ENCODE data around the gene ENTPD3. TPM values are rescaled to one million over a fixed set of nuclear protein-coding genes. Genes with fewer than 3 reads are reported as not detected.

Gene ENTPD3
- total RNA-seq, 1 donor from 2014 or later, result 1.7 TPM

DNA sequence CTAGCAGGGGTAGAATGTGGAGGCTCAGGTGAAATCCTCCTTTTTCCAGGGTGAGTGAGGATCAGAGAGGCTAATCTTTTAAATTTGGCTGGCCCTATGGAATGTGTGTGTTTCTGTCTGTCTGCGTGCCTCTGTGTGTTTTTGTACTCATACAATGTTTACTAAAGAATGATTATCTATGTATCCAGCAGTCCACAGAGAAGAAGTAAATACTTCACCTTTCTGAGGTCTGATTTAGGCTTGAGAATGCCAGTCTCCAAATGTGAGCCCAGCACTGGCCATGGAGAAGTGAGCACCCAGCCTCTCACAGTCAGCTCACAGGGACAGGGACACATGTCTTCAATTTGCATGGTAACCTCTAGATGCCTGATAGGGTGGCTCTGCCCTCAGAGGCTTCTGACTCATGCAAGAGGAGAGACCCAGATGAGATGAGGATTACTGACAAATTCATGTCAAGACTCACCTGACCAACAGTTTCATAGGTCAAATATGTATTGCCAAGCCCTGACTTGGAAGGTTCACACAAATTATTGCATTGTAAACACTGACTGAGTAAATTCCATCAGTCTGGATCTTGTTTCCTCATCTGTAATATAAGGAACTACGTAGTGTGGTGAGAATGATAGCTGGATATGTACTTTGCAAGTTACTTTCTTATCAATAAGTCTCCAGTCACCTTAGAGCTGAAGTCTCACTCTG is 31.0 kb downstream of the ENTPD3 start:
- no peaks in the 10 kb centered on the region for H3K27me3 Mint-ChIP-seq (ENCODE audit: unreplicated experiment)
- TF ChIP-seq, protein P1, sequence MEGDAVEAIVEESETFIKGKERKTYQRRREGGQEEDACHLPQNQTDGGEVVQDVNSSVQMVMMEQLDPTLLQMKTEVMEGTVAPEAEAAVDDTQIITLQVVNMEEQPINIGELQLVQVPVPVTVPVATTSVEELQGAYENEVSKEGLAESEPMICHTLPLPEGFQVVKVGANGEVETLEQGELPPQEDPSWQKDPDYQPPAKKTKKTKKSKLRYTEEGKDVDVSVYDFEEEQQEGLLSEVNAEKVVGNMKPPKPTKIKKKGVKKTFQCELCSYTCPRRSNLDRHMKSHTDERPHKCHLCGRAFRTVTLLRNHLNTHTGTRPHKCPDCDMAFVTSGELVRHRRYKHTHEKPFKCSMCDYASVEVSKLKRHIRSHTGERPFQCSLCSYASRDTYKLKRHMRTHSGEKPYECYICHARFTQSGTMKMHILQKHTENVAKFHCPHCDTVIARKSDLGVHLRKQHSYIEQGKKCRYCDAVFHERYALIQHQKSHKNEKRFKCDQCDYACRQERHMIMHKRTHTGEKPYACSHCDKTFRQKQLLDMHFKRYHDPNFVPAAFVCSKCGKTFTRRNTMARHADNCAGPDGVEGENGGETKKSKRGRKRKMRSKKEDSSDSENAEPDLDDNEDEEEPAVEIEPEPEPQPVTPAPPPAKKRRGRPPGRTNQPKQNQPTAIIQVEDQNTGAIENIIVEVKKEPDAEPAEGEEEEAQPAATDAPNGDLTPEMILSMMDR (IDR thresholded peaks at IDR 0.05; ENCODE audit: partially characterized antibody, unreplicated experiment), result no peak

GRCh38 chr3:40422861-40423260 is 35.9 kb downstream of the ENTPD3 start:
- H3K27me3 Mint-ChIP-seq (ENCODE audit: unreplicated experiment), result no peaks in the 10 kb centered on the region

More for the DNA sequence above, 31.0 kb downstream of the ENTPD3 start:
- peaks cover 4% of the 10 kb centered on the region for H3K36me3 Mint-ChIP-seq (ENCODE audit: unreplicated experiment)
- H3K27ac Mint-ChIP-seq (ENCODE audit: unreplicated experiment), result no peak overlapping the region
- H3K9me3 Mint-ChIP-seq (ENCODE audit: unreplicated experiment), result no peaks in the 10 kb centered on the region
- peaks cover 6% of the 10 kb centered on the region for H3K4me1 Mint-ChIP-seq (ENCODE audit: low read depth, unreplicated experiment)
- no peak overlapping the region for H3K4me3 Mint-ChIP-seq (ENCODE audit: unreplicated experiment)
- no peak for DNase-seq

DNA sequence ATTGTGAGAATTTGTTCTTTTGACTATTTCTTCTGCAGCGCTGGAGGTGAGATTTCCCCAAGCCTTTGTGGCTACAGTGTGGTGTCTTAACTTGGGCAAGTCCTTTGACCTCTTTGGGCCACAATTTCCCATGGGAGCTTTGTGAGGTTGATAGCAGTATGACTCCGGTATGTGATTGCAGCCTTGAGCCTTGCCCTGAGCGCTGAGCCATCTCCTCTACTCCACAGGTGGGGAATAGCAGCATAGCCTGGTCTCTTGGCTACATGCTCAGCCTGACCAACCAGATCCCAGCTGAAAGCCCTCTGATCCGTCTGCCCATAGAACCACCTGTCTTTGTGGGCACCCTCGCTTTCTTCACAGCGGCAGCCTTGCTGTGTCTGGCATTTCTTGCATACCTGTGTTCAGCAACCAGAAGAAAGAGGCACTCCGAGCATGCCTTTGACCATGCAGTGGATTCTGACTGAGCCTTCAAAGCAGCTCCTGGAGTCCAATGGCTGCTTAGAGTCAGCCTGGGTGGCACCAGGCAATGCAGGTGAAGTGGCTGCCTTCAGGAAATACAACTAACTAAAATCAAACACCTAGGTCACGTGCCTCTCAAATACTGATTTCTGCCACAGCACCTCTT is 40.2 kb downstream of the ENTPD3 start:
- DNase-seq, result no peak
- H3K4me3 Mint-ChIP-seq (ENCODE audit: unreplicated experiment), result no peak overlapping the region
- no peak overlapping the region for H3K27ac Mint-ChIP-seq (ENCODE audit: unreplicated experiment)
- no peaks in the 10 kb centered on the region for H3K36me3 Mint-ChIP-seq (ENCODE audit: unreplicated experiment)
- H3K9me3 Mint-ChIP-seq (ENCODE audit: unreplicated experiment), result no peaks in the 10 kb centered on the region
- TF ChIP-seq, protein P1 (IDR thresholded peaks at IDR 0.05; ENCODE audit: partially characterized antibody, unreplicated experiment), result no peak
- H3K4me1 Mint-ChIP-seq (ENCODE audit: low read depth, unreplicated experiment), result no peaks in the 10 kb centered on the region
- H3K27me3 Mint-ChIP-seq (ENCODE audit: unreplicated experiment), result no peaks in the 10 kb centered on the region

More at GRCh38 chr3:40422861-40423260, 35.9 kb downstream of the ENTPD3 start:
- DNase-seq, result no peak
- TF ChIP-seq, protein P1 (IDR thresholded peaks at IDR 0.05; ENCODE audit: partially characterized antibody, unreplicated experiment), result no peak
- Mint-ChIP-seq H3K4me1 (ENCODE audit: low read depth, unreplicated experiment) (no peaks in the 10 kb centered on the region), H3K36me3 (ENCODE audit: unreplicated experiment) (no peaks in the 10 kb centered on the region), H3K4me3 (ENCODE audit: unreplicated experiment) (no peak overlapping the region), H3K9me3 (ENCODE audit: unreplicated experiment) (no peaks in the 10 kb centered on the region), H3K27ac (ENCODE audit: unreplicated experiment) (no peak overlapping the region)

DNA sequence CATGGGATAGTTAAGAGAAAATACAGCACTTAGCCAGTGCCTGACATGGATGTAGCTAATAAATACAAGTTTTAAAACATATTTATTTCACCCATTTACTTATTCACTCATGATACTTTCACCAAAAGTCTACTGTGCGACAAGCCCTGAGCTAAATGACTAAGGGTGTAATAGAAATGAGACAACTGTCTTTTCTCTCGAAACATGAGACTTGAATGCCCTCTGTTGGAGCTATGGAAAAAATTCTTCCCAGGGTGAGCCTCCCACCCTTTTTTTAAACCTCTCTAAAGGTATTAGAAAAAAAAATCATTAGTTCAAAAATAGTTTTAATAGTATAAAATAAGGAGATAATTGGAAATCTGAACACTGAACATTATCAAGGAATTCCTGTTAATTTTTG is 45.8 kb downstream of the ENTPD3 start:
- Mint-ChIP-seq H3K36me3 (ENCODE audit: unreplicated experiment) (no peaks in the 10 kb centered on the region), H3K4me1 (ENCODE audit: low read depth, unreplicated experiment) (peaks cover 3% of the 10 kb centered on the region), H3K27me3 (ENCODE audit: unreplicated experiment) (no peaks in the 10 kb centered on the region), H3K27ac (ENCODE audit: unreplicated experiment) (no peak overlapping the region), H3K4me3 (ENCODE audit: unreplicated experiment) (no peak overlapping the region), H3K9me3 (ENCODE audit: unreplicated experiment) (no peaks in the 10 kb centered on the region)
- no peak for DNase-seq
- TF ChIP-seq, protein P1 (IDR thresholded peaks at IDR 0.05; ENCODE audit: partially characterized antibody, unreplicated experiment), result no peak

- no peak overlapping the region for H3K4me3 Mint-ChIP-seq (ENCODE audit: unreplicated experiment)
- TF ChIP-seq, protein P1 (IDR thresholded peaks at IDR 0.05; ENCODE audit: partially characterized antibody, unreplicated experiment), result no peak
- DNase-seq, result no peak
- H3K4me1 Mint-ChIP-seq (ENCODE audit: low read depth, unreplicated experiment), result no peaks in the 10 kb centered on the region
- peaks cover 1% of the 10 kb centered on the region for H3K9me3 Mint-ChIP-seq (ENCODE audit: unreplicated experiment)
- no peaks in the 10 kb centered on the region for H3K36me3 Mint-ChIP-seq (ENCODE audit: unreplicated experiment)
- no peak overlapping the region for H3K27ac Mint-ChIP-seq (ENCODE audit: unreplicated experiment)
- H3K27me3 Mint-ChIP-seq (ENCODE audit: unreplicated experiment), result no peaks in the 10 kb centered on the region
Observed at GRCh38 chr3:40437889-40438288, 50.9 kb downstream of the ENTPD3 start.

Data from glutamatergic neuron (in vitro differentiated cells).